IPS-15b (cell line): Measurements from ENCODE around the gene EHD1.
"Not testable (repeated sequence)": the region's sequence is repeated elsewhere in the genome, so short reads cannot be mapped to it uniquely, and the experiment has no call there.

Source experiments
- H3K27me3 ChIP-seq: one replicate; pipeline ENCODE4 v1.6.1; 2013; ENCODE audit warnings: low read length; ENCODE audit not compliant: control insufficient read depth, insufficient read depth
- H3K36me3 ChIP-seq: one replicate; pipeline ENCODE4 v1.6.1; 2013; ENCODE audit warnings: low read length; ENCODE audit not compliant: control insufficient read depth, insufficient read depth
- H3K4me1 ChIP-seq: one replicate; pipeline ENCODE4 v1.6.1; 2013; ENCODE audit warnings: mild to moderate bottlenecking, low read length; ENCODE audit not compliant: control insufficient read depth, insufficient read depth
- H3K4me3 ChIP-seq: one replicate; pipeline ENCODE4 v1.5.1; 2013; ENCODE audit warnings: low read depth, low read length
- H3K9ac ChIP-seq: one replicate; pipeline ENCODE4 v1.6.1; 2013; ENCODE audit warnings: low read depth, mild to moderate bottlenecking, low read length
- H3K9me3 ChIP-seq: one replicate; pipeline ENCODE4 v1.6.1; 2013; ENCODE audit warnings: mild to moderate bottlenecking, low read length; ENCODE audit not compliant: control insufficient read depth, insufficient read depth

Gene EHD1

GRCh38 chr11:64832467-64833197 is 45.8 kb downstream of the EHD1 start:
- no peaks in the 10 kb centered on the region for H3K4me1 ChIP-seq
- no peaks in the 10 kb centered on the region for H3K27me3 ChIP-seq
- no peak overlapping the region for H3K9ac ChIP-seq
- no peak overlapping the region for H3K4me3 ChIP-seq
- no peaks in the 10 kb centered on the region for H3K9me3 ChIP-seq
- H3K36me3 ChIP-seq: peaks cover 59% of the 10 kb centered on the region

- H3K4me1 ChIP-seq: no peaks in the 10 kb centered on the region
- H3K4me3 ChIP-seq: no peak overlapping the region
- peaks cover 65% of the 10 kb centered on the region for H3K36me3 ChIP-seq
- no peaks in the 10 kb centered on the region for H3K9me3 ChIP-seq
- no peak overlapping the region for H3K9ac ChIP-seq
- H3K27me3 ChIP-seq: no peaks in the 10 kb centered on the region
Observed at GRCh38 chr11:64831411-64831891, 47.0 kb downstream of the EHD1 start.

- Histone ChIP-seq H3K9me3 (no peaks in the 10 kb centered on the region), H3K36me3 (peaks cover 62% of the 10 kb centered on the region), H3K4me3 (no peak overlapping the region), H3K9ac (no peak overlapping the region), H3K4me1 (no peaks in the 10 kb centered on the region), H3K27me3 (no peaks in the 10 kb centered on the region)
Observed at GRCh38 chr11:64829536-64830251, 48.7 kb downstream of the EHD1 start.

GRCh38 chr11:64827451-64827839 is 51.0 kb downstream of the EHD1 start:
- Histone ChIP-seq H3K36me3 (peaks cover 50% of the 10 kb centered on the region), H3K9me3 (no peaks in the 10 kb centered on the region), H3K4me1 (no peaks in the 10 kb centered on the region), H3K4me3 (no peak overlapping the region), H3K27me3 (no peaks in the 10 kb centered on the region), H3K9ac (no peak overlapping the region)

DNA sequence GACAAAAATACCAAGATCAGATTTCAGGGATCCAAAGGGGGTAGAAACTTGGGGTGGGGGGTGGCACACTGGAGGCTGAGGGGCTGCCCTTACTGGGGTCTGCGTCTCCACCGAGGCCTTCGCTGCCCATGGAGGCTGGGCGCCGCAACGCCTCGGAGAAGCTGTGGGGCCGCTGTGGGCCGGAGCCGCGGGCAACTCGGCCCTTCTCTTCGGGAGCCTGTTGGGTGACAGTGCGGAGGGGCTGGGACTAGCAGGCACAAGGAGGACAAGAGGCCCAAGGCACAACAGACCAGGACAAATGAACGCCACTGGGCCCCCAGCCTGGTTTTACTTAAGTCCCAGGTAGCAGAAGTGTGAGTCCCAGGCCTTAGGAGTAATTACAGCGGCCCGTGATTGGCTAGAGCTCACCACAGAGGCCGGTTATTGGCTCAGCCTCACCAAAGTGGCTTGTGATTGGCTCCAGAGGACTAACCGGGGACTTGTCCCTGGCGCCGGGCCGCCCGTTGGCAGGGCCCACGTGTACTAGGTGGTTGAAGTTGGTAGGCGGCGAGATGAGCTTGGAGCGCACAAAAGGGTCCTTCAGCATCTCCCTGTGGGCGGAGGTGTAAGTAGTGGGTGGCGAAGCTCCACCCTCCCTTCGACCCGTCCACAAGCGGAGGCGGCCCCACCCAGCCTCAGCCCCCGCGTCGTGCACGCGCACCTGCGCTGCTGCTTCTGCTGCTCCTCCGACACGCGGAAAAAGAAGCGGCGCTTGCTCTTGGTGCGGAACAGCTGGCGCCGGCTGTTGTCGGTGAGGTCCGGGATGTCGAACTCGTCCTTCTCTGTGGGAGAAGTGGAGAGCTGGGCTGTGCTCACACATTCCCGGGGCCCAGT is 51.6 kb downstream of the EHD1 start:
- no peaks in the 10 kb centered on the region for H3K27me3 ChIP-seq
- peaks cover 45% of the 10 kb centered on the region for H3K36me3 ChIP-seq

GRCh38 chr11:64826062-64826461 is 52.4 kb downstream of the EHD1 start:
- no peak overlapping the region for H3K4me3 ChIP-seq
- H3K4me1 ChIP-seq: no peaks in the 10 kb centered on the region
- H3K9me3 ChIP-seq: no peaks in the 10 kb centered on the region
- no peak overlapping the region for H3K9ac ChIP-seq
- no peaks in the 10 kb centered on the region for H3K27me3 ChIP-seq
- H3K36me3 ChIP-seq: peaks cover 40% of the 10 kb centered on the region

More for the DNA sequence above, 51.6 kb downstream of the EHD1 start:
- no peaks in the 10 kb centered on the region for H3K4me1 ChIP-seq
- no peak overlapping the region for H3K9ac ChIP-seq
- no peaks in the 10 kb centered on the region for H3K9me3 ChIP-seq
- H3K4me3 ChIP-seq: no peak overlapping the region

GRCh38 chr11:64823568-64824119 is 54.8 kb downstream of the EHD1 start:
- Histone ChIP-seq H3K27me3 (no peaks in the 10 kb centered on the region), H3K36me3 (peaks cover 24% of the 10 kb centered on the region), H3K9me3 (no peaks in the 10 kb centered on the region), H3K4me1 (no peaks in the 10 kb centered on the region), H3K9ac (no peak overlapping the region), H3K4me3 (no peak overlapping the region)

DNA sequence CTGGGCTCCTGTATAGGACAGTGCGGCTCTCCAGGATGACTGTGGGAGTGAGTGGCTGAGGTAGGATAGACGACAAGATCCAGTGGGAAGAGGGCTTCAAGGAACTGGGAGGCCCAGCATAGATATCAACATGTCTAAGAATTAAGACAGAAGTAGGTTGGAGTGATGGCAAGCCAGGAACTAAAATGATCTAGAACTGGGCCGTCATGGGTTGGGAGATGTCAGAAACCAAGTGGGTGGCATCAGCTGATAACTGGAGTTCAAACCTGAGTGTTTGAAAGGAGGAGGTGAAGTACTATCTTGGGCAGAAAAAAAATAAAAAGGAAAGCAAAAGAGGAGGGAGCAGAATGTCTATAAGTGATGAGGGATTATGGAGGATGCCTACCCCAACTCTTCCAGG is 60.9 kb downstream of the EHD1 start:
- H3K36me3 ChIP-seq: no peaks in the 10 kb centered on the region
- no peak overlapping the region for H3K4me3 ChIP-seq
- no peaks in the 10 kb centered on the region for H3K9me3 ChIP-seq
- H3K9ac ChIP-seq: no peak overlapping the region
- H3K4me1 ChIP-seq: no peaks in the 10 kb centered on the region
- no peaks in the 10 kb centered on the region for H3K27me3 ChIP-seq

DNA sequence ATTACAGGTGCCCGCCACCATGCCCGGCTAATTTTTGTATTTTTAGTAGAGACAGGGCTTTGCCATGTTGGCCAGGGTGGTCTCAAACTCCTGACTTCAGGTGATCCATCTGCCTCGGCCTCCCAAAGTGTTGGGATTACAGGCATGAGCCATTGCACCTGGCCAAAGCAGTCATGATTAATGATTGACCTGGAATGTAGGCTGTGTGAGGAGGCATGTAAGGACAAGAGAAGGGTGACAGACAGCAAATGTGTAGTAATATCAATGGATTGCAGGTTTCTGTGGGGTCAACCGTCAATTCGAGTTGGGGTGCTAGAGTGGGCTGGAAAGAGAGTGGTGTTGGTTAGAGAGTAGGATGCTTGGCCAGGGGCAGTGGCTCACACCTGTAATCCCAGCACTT is 63.0 kb downstream of the EHD1 start:
- H3K36me3 ChIP-seq, H3K9ac ChIP-seq, H3K4me3 ChIP-seq, H3K9me3 ChIP-seq, H3K4me1 ChIP-seq, H3K27me3 ChIP-seq: not testable (repeated sequence)

GRCh38 chr11:64814712-64815187 is 63.7 kb downstream of the EHD1 start:
- Histone ChIP-seq H3K4me1 (no peaks in the 10 kb centered on the region), H3K36me3 (no peaks in the 10 kb centered on the region), H3K4me3 (no peak overlapping the region), H3K27me3 (no peaks in the 10 kb centered on the region), H3K9ac (no peak overlapping the region), H3K9me3 (no peaks in the 10 kb centered on the region)

DNA sequence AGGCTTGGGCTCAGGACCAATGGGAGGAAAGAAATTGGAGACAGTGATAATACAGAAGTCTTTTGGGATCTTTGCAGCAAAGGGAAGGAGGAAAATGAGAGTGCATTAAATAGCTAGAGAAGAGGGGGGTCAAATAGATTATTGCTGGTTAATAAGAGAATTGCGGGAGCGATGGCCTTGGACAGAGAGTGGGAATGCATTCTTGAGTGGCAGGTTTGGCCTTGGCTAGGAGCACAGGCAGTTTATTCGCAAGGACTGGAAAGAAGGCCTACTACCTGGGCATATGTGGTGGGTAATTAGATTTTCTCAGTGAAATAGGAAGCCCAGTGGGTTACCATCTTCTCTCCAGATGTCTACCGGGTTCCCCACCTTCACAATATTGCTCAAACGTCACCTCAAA is 64.6 kb downstream of the EHD1 start:
- Histone ChIP-seq H3K4me3 (no peak overlapping the region), H3K9ac (no peak overlapping the region), H3K36me3 (no peaks in the 10 kb centered on the region), H3K27me3 (no peaks in the 10 kb centered on the region), H3K9me3 (no peaks in the 10 kb centered on the region), H3K4me1 (peaks cover 3% of the 10 kb centered on the region)
